Measurements from ENCODE around the gene CD28.

Gene CD28

DNA sequence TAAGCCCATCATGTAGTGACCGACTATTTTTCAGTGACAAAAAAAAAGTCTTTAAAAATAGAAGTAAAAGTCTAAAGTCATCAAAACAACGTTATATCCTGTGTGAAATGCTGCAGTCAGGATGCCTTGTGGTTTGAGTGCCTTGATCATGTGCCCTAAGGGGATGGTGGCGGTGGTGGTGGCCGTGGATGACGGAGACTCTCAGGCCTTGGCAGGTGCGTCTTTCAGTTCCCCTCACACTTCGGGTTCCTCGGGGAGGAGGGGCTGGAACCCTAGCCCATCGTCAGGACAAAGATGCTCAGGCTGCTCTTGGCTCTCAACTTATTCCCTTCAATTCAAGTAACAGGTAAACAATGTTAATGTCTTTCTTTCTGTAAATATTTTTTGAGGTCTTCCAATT, at the start of gene CD28:
TSS of gene CD28 (plus strand) at position 237 of the 400 bp plus-strand sequence. CDS start at position 295, 58 bp downstream.
- DNase-seq = no peak

DNA sequence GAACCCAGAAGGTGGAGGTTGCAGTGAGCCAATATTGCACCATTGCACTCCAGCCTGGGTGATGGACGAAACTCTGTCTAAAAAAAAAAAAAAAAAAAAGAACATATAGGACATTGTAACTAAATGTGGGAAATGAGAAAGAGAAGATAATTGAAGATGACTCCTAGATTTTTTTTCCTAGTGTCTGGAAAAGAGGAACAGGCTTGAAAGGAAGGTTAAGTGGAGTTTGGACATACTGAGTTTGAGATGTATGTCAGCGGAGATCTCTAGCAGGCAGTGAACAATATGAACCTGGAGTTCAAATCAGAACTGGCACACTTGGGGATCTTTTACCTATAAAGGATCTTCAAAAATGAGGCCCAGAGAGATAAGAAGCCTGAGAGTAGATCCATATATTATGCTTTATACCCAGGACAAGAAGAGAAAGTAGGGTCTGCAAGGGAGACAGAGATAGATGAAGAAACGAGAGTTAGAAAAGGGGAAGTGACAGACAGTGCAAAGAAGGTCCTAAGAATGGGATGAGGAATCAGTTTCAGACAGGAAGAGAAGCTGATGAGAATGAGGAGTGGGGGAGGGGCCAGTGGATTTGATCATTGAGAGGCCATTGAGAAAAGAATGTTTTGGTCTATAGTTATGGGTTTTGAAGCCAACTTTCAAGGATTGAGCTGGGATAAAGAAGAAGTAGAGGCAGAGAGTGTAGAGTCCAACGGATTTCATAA, 46.9 kb upstream of the CD28 start:
- TF ChIP-seq GATA1 (IDR thresholded peaks at IDR 0.05; ENCODE audit: low read depth, low read length) = no peak
- TF ChIP-seq POLR2A (IDR thresholded peaks at IDR 0.05; ENCODE audit: low read length) = no peak
- no peak for DNase-seq

More for the DNA sequence above, at the start of gene CD28:
- TF ChIP-seq POLR2A (IDR thresholded peaks at IDR 0.05; ENCODE audit: low read length) = no peak
- TF ChIP-seq GATA1 (IDR thresholded peaks at IDR 0.05; ENCODE audit: low read depth, low read length) = no peak

DNA sequence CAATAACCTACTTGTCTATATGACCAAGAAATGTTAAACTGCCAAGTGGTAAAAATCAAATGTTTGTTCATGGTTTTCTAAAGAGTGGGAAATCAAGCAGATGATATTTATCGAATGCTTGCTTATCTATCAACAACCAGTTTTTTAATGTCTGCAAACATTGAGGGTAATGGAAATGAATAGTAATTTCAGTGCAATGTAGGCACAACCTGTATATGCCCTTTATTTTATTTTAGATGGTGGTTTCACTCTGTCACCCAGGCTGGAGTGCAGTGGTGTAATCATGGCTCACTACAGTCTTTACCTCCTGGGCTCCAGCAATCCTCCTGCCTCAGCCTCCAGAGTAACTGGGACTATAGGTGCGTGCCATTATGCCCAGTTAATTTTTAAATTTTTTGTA, 46.0 kb upstream of the CD28 start:
- no peak for TF ChIP-seq POLR2A (IDR thresholded peaks at IDR 0.05; ENCODE audit: low read length)
- no peak for TF ChIP-seq GATA1 (IDR thresholded peaks at IDR 0.05; ENCODE audit: low read depth, low read length)

DNA sequence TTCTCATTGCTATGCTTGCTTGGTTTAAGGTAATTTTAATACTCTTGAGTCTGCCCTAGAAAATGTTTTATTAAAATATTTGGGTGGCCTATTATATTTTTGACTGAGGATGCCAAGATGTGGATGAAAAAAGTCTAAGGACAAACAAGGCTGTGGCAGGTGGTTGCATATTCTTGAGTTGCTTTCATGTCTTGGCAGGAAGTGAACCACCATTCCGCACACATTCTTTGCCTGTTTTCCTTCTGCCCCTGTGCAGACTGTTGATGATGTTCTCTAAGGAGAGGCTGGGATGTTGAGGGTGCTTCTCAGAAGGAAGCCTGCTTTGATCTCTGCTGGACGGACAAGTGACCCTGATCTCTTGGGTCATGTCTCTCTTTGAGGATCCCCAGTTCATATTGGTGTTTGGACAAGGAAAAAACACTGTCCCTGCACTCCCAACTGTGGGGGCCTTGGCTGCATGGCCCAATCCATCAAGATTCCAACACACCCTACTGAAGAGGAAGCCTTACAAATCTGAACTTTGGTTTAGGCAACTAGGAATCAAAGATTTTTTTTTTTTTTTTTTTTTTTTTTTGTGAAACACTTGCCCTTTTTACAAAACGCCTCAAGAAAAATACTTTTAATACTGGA, 45.0 kb upstream of the CD28 start:
- TF ChIP-seq GATA1 (IDR thresholded peaks at IDR 0.05; ENCODE audit: low read depth, low read length) = no peak
- no peak for TF ChIP-seq POLR2A (IDR thresholded peaks at IDR 0.05; ENCODE audit: low read length)
- DNase-seq = no peak

More for the DNA sequence above, 46.0 kb upstream of the CD28 start:
- no peak for DNase-seq

DNA sequence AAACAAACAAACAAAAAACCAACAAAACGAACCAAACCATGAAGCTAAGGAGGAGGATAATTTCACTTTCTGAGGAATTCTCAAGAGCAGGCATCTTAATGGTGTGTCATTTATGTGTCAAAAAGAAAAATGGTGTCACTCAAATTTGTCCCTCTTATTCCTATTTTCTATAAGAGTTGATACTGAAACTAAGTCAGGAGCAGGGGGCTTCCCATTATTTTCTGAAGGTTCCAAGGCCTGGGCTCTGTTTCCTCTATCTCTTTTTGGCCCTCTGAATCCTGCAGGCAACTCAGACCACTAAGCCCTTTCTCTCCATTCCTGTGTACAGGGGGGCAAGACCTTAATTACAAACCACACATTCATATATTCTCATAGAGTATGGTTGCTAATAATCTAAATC, 44.0 kb upstream of the CD28 start:
- DNase-seq = no peak

DNA sequence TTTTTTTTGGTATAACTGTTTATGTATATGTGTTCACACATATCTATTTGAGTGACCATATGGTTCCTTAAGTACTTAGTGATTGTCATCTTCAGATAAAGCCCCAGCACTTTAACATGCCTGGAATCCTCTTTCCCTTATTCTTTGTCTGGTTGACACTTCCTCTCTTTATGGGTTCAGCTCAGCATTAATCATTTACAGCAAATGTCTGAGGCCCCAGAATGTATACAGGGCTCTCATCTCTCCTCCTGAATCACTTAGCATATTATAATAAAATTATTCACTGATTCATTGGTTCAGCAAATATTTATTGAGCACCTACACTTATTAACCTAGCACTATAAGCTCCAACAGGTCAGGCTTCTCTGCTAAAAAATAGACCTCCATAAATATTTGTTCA, 43.5 kb upstream of the CD28 start:
- no peak for TF ChIP-seq POLR2A (IDR thresholded peaks at IDR 0.05; ENCODE audit: low read length)
- DNase-seq = no peak

More for the DNA sequence above, 44.0 kb upstream of the CD28 start:
- TF ChIP-seq POLR2A (IDR thresholded peaks at IDR 0.05; ENCODE audit: low read length) (no peak), GATA1 (IDR thresholded peaks at IDR 0.05; ENCODE audit: low read depth, low read length) (no peak)

DNA sequence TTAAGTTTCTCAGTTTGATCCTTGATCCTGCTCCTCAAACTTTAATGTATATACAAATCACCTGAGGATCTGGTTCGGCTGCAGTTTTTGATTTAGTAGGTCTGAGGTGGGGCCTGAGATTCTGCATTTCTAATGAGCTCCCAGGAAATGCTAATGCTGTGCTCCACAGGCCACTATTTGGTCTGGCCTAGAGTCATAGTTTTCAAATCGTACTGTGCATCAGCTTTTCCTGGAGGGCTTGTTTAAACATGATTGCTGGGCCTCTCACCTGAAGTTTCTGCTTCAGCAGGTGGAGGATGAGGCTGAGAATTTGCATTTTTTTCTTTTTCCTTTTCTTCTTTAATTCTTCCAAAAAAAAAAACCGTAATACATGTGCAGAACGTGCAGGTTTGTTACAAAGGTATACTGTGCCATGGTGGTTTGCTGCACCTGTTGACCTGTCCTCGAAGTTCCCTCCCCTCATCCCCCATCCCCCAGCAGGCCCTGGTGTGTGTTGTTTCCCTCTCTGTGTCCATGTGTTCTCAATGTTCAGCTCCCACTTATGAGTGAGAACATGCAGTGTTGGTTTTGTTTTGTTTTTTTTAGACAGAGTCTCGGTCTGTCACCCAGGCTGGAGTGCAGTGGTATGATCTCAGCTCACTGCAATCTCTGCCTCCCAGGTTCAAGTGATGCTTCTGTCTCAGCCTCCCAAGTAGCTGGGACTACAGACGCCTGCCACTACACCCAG, 42.2 kb upstream of the CD28 start:
- no peak for DNase-seq
- no peak for TF ChIP-seq GATA1 (IDR thresholded peaks at IDR 0.05; ENCODE audit: low read depth, low read length)
- TF ChIP-seq POLR2A (IDR thresholded peaks at IDR 0.05; ENCODE audit: low read length) = no peak

DNA sequence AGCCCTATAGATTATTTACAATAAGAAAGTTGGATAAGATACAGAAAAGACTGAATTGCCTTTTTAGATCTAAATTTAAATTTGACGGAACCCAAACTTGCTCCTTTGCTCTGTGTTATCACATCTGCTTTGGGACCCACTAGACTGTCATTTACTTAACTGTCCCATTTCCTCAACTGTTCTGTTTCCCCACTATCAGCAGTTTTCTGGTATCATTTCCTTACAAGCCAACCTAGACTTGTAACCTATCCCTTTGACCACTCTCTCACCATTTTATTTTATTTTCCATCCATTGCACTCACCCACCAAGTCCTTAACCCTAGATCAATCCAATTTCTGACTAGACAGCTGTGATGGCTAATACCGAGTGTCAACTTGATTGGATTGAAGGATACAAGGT, 38.6 kb upstream of the CD28 start:
- DNase-seq = no peak
- TF ChIP-seq GATA1 (IDR thresholded peaks at IDR 0.05; ENCODE audit: low read depth, low read length) (no peak), POLR2A (IDR thresholded peaks at IDR 0.05; ENCODE audit: low read length) (no peak)

DNA sequence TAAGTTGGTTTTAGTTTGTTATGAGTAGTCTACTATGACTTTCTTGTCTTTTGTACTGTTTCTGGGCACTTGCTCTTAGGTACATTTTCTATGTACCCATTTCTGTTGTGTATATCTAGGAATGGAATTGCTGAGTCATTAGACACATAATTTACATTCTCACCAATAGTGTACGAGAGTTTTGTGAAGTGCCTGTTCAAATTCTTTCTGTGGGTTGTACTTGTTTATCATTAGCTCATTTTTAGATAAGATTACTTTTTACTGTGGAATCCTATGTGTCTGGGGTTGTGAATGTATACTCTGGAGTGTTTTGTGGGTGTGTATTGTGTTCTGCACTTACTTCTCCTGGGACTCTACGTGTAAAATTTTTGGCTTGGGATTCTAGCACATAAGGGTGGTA, 36.6 kb upstream of the CD28 start:
- no peak for TF ChIP-seq POLR2A (IDR thresholded peaks at IDR 0.05; ENCODE audit: low read length)
- TF ChIP-seq GATA1 (IDR thresholded peaks at IDR 0.05; ENCODE audit: low read depth, low read length) = no peak
- no peak for DNase-seq

DNA sequence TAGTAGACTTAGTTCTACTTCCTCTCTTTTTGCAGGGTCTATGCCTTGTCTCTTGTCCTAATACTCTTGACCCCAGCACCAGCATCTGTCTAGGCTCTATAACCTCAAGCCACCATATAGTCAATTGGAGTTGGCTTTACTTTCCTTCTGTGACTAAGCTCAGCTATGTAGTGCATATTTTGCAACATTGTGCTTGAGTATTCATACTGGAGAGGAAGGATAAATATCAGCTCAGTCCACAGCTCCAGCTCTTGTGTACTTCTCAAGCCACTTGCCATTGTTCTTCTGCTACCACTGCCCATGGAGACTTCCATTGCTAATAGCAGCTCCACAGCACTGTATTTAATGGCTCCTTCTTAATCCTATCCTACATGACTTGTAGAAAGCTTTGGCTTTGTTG, 35.5 kb upstream of the CD28 start:
- no peak for DNase-seq
- no peak for TF ChIP-seq POLR2A (IDR thresholded peaks at IDR 0.05; ENCODE audit: low read length)
- no peak for TF ChIP-seq GATA1 (IDR thresholded peaks at IDR 0.05; ENCODE audit: low read depth, low read length)

DNA sequence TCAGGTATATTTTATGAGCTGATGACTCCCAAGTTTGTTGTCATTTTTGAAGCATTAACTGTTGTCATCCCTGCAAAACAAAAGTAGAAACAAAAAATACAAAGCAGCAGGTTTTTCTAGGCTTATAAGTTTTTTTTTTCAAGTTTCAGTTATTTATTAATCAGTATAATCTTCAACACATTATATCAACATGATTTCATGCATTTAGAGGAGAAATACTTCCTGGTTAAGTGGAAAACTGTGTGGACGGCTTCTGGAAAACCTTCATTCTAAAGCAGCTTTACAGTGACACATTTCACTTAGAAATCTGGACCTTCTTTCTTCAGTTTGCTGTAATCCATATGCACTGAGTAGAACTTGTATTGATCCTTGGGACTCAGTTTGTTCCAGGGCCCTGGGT, 34.6 kb upstream of the CD28 start:
- DNase-seq = no peak
- no peak for TF ChIP-seq POLR2A (IDR thresholded peaks at IDR 0.05; ENCODE audit: low read length)
- no peak for TF ChIP-seq GATA1 (IDR thresholded peaks at IDR 0.05; ENCODE audit: low read depth, low read length)

DNA sequence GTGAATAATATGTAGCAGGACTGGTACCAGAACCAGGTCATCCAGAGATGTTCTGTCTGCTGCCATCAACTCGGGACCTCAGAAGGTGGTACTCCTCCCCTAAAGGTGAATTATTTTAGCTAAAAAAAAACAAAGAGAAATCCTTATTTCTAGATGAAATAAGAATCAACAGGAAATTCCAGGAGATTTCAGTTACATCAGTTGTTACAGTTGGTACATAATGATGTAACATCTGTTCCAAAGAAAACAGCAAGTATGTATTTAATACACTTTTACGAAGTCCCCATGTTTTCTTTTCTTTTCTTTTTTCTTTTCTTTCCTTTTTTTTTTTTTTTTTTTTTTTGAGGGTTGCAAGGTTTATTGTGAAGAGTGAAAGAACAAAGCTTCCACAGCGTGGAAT, 33.6 kb upstream of the CD28 start:
- no peak for DNase-seq
- TF ChIP-seq GATA1 (IDR thresholded peaks at IDR 0.05; ENCODE audit: low read depth, low read length) = no peak

DNA sequence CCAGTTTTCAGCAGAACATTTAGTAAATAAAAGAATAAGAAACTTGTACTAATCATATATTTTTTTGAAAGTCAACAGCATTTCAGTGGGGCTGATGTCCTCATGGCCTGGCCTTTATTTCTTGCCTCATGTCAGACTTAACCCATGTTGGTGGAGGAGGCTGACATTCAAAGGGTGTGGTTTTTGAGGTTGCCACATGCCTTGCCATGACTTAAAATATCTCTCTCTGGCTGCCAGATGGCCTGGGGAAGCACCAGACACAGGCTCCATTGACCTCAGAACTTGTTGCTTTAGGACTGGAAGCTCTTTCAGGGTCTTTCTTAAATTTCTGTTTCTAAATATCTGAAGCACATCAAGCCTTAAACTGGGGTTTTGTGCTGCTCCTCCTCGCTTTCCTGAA, 32.5 kb upstream of the CD28 start:
- DNase-seq = no peak
- no peak for TF ChIP-seq POLR2A (IDR thresholded peaks at IDR 0.05; ENCODE audit: low read length)
- no peak for TF ChIP-seq GATA1 (IDR thresholded peaks at IDR 0.05; ENCODE audit: low read depth, low read length)

DNA sequence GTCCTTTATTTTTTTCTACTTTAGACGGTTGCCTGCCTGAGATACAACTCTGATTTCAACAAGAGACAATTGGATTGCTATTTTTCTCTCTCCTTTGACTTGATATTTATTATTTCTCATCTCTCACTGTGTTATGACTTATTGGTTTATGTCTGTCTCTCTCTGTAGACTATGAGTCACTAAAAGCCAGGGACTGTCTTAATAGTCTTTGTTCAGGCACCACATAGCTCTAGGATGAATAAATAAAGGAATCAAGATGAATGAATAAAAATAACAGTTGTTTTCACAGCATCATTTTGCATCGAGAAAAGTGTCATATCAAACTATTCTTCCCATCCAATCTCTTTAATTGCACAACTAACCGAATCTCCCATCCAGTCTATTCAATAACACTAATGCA, 31.4 kb upstream of the CD28 start:
- DNase-seq = no peak
- TF ChIP-seq POLR2A (IDR thresholded peaks at IDR 0.05; ENCODE audit: low read length) (no peak), GATA1 (IDR thresholded peaks at IDR 0.05; ENCODE audit: low read depth, low read length) (no peak)

DNA sequence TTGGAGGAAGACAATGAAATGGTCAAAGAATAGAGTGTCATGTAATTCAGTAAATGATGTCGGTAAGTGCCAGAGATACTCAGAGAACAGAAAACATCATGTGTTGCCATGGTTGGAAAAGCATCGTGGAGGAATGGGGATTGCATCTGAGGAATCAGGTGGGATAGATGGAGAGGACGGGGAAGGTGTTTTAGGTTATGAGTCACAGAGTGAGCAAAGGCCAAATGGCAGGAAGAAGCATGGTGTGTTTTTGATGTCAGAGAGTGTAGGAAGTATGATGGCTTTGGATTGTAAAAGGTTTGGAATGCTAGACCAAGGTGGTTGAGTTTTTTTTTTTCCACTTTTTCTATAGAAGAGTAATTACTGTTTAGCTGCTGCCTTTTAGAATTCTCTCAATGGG, 27.5 kb upstream of the CD28 start:
- no peak for DNase-seq
- TF ChIP-seq GATA1 (IDR thresholded peaks at IDR 0.05; ENCODE audit: low read depth, low read length) (no peak), POLR2A (IDR thresholded peaks at IDR 0.05; ENCODE audit: low read length) (no peak)

All from erythroblast (primary cell).